ENCODE measurements around the gene SPAG16. TPM values are rescaled to one million over a fixed set of nuclear protein-coding genes. Genes with fewer than 3 reads are reported as not detected.
A peak's percentile ranks its signal among the peaks of the same experiment; 100 is the strongest.

SPAG16 gene
- total RNA-seq, 1 experiment from 2014 or later: 21.5 TPM

DNA sequence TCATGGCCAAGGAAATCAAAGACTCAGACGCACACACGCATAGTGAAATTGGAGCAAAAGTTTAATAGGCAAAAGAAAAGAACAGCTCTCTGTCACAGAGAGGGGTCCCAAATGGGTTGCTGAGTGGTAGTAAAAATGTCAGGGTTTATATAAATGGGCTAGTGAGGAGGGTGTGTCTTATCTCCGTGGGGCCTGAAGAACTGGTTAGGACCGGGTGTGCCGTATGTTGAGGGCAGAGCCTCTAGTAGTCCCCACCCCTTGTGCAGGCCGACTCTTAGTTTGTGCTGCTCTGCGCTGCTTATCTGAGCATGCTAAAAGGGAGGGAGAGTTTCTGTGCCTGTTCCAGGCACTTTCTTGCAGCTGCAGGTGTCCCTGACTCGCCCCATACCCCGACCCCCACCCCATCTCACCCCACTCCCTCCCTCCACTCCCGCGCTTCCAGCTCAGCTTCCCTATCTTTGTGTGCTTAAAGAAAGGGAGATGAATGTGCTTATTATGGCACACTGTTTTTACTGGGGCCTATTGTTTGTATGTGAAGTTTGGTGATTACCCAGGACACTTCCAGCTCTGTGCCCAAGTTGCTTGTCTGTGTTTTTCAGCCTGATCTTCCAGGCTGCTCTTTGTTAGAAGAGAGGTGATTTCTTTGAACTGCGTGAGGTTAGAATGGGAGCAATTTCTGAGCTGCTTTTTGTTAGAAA, 167.4 kb downstream of the SPAG16 start:
- H3K36me3 ChIP-seq (ENCODE audit: control insufficient read depth, insufficient read depth, low read length): no peaks in the 10 kb centered on the region
- ChIA-PET POLR2A (no interaction called here), CTCF (no interaction called here)
- H3K9me3 Mint-ChIP-seq (ENCODE audit: unreplicated experiment): peaks cover 44% of the 10 kb centered on the region
- no peaks in the 10 kb centered on the region for H3K27me3 ChIP-seq (replicated peaks; ENCODE audit: control insufficient read depth, insufficient read depth, low read length)
- peaks cover 5% of the 10 kb centered on the region; the same call in 1 of the 2 replicates for H3K9me3 ChIP-seq
- no peaks in the 10 kb centered on the region for H3K36me3 Mint-ChIP-seq (ENCODE audit: insufficient read depth, unreplicated experiment)
- no peak overlapping the region for H3K4me3 Mint-ChIP-seq (ENCODE audit: unreplicated experiment)
- TF ChIP-seq, protein P1, sequence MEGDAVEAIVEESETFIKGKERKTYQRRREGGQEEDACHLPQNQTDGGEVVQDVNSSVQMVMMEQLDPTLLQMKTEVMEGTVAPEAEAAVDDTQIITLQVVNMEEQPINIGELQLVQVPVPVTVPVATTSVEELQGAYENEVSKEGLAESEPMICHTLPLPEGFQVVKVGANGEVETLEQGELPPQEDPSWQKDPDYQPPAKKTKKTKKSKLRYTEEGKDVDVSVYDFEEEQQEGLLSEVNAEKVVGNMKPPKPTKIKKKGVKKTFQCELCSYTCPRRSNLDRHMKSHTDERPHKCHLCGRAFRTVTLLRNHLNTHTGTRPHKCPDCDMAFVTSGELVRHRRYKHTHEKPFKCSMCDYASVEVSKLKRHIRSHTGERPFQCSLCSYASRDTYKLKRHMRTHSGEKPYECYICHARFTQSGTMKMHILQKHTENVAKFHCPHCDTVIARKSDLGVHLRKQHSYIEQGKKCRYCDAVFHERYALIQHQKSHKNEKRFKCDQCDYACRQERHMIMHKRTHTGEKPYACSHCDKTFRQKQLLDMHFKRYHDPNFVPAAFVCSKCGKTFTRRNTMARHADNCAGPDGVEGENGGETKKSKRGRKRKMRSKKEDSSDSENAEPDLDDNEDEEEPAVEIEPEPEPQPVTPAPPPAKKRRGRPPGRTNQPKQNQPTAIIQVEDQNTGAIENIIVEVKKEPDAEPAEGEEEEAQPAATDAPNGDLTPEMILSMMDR (IDR thresholded peaks at IDR 0.05; ENCODE audit: insufficient read depth in 1 of 2, low read depth in 1 of 2, low read length in 1 of 2, severe bottlenecking in 1 of 2, unreplicated experiment in 1 of 2): no peak
- no peak overlapping the region for H3K4me3 ChIP-seq (ENCODE audit: low read depth, low read length)
- H3K27me3 Mint-ChIP-seq (ENCODE audit: insufficient read depth, unreplicated experiment): no peaks in the 10 kb centered on the region
- peak; percentile 5 to 52 for DNase-seq
- no TSS peak for BruUV-seq (replicated peaks)
- intact Hi-C loops (cut with micrococcal nuclease; ENCODE audit: unreplicated experiment): no loop called here
- H3K4me1 Mint-ChIP-seq (ENCODE audit: low read depth, unreplicated experiment): peaks cover 7% of the 10 kb centered on the region
- peak overlapping the region; percentile 22 for H3K27ac Mint-ChIP-seq (ENCODE audit: unreplicated experiment)
- H3K4me1 ChIP-seq: 0 out of 2 replicates have a peak, but pooled peaks cover 7% of the 10 kb centered on the region

GRCh38 chr2:213455316-213456008, 171.2 kb downstream of the SPAG16 start:
- H3K4me3 Mint-ChIP-seq (ENCODE audit: unreplicated experiment): no peak overlapping the region
- intact Hi-C loops (cut with micrococcal nuclease; ENCODE audit: unreplicated experiment): no loop called here
- no TSS peak for BruUV-seq (replicated peaks)
- peak overlapping the region; percentile 72 for H3K27ac Mint-ChIP-seq (ENCODE audit: unreplicated experiment)
- ChIA-PET POLR2A (no interaction called here), CTCF (no interaction called here)
- Histone ChIP-seq H3K4me1 (0 out of 2 replicates have a peak, but pooled peaks cover 7% of the 10 kb centered on the region), H3K9me3 (peaks cover 5% of the 10 kb centered on the region; the same call in 1 of the 2 replicates), H3K27me3 (replicated peaks; ENCODE audit: control insufficient read depth, insufficient read depth, low read length) (no peaks in the 10 kb centered on the region), H3K36me3 (ENCODE audit: control insufficient read depth, insufficient read depth, low read length) (no peaks in the 10 kb centered on the region), H3K4me3 (ENCODE audit: low read depth, low read length) (no peak overlapping the region)
- peaks cover 7% of the 10 kb centered on the region for H3K4me1 Mint-ChIP-seq (ENCODE audit: low read depth, unreplicated experiment)
- DNase-seq: peak in 1 of 2 experiments; percentile 12
- TF ChIP-seq, protein P1 (IDR thresholded peaks at IDR 0.05; ENCODE audit: insufficient read depth in 1 of 2, low read depth in 1 of 2, low read length in 1 of 2, severe bottlenecking in 1 of 2, unreplicated experiment in 1 of 2): no peak
- H3K27me3 Mint-ChIP-seq (ENCODE audit: insufficient read depth, unreplicated experiment): no peaks in the 10 kb centered on the region
- H3K9me3 Mint-ChIP-seq (ENCODE audit: unreplicated experiment): peaks cover 57% of the 10 kb centered on the region
- no peaks in the 10 kb centered on the region for H3K36me3 Mint-ChIP-seq (ENCODE audit: insufficient read depth, unreplicated experiment)

DNA sequence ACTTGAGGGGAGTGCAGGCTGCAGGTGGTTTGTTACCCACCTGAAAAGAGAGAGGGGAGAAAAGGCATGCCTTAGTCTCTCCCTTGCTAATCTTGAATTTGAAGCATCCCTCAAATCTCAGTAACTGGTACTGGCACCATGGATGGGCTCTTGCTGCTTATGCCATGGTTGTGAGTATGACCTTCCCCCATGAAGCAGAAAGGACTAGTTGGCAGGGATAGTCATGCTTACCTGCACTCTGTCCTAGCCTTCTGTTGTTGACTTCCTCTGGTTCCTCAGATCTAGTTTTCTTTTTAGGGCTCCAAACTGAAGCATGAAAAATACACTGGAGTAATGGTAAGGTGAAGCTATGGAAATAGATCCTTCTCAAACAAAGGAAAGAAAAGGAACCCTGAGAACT, 191.2 kb downstream of the SPAG16 start:
- TF ChIP-seq, protein P1 (IDR thresholded peaks at IDR 0.05; ENCODE audit: insufficient read depth in 1 of 2, low read depth in 1 of 2, low read length in 1 of 2, severe bottlenecking in 1 of 2, unreplicated experiment in 1 of 2): no peak
- no peaks in the 10 kb centered on the region for H3K36me3 ChIP-seq (ENCODE audit: control insufficient read depth, insufficient read depth, low read length)
- BruUV-seq (replicated peaks): no TSS peak
- peaks cover 16% of the 10 kb centered on the region for H3K9me3 ChIP-seq
- POLR2A ChIA-PET: no interaction called here
- H3K36me3 Mint-ChIP-seq (ENCODE audit: insufficient read depth, unreplicated experiment): no peaks in the 10 kb centered on the region
- intact Hi-C loops (cut with micrococcal nuclease; ENCODE audit: unreplicated experiment): no loop called here
- H3K27me3 Mint-ChIP-seq (ENCODE audit: insufficient read depth, unreplicated experiment): no peaks in the 10 kb centered on the region
- H3K4me3 Mint-ChIP-seq (ENCODE audit: unreplicated experiment): no peak overlapping the region
- H3K27ac Mint-ChIP-seq (ENCODE audit: unreplicated experiment): no peak overlapping the region
- DNase-seq: no peak
- H3K9me3 Mint-ChIP-seq (ENCODE audit: unreplicated experiment): peaks cover 32% of the 10 kb centered on the region
- CTCF ChIA-PET: no interaction called here
- H3K27me3 ChIP-seq (replicated peaks; ENCODE audit: control insufficient read depth, insufficient read depth, low read length): no peaks in the 10 kb centered on the region
- H3K4me1 ChIP-seq: no peaks in the 10 kb centered on the region
- no peak overlapping the region for H3K4me3 ChIP-seq (ENCODE audit: low read depth, low read length)
- no peaks in the 10 kb centered on the region for H3K4me1 Mint-ChIP-seq (ENCODE audit: low read depth, unreplicated experiment)
